ENCODE measurements around the gene THRA.

GRCh38 chr17:40135817-40136216 is 73.1 kb downstream of the THRA start:
- no peak for TF ChIP-seq L3MBTL2 (conservative IDR thresholded peaks at IDR 0.05)
- TF ChIP-seq FOXK2 (IDR thresholded peaks at IDR 0.05) = no peak
- TF ChIP-seq BHLHE40 (IDR thresholded peaks at IDR 0.05; ENCODE audit: borderline replicate concordance) = no peak
- TF ChIP-seq FOXA1 (IDR thresholded peaks at IDR 0.05) = no peak
